HG02623 (cell line): ENCODE data around the gene LIPG.

Experiments
- ATAC-seq: cut with Tn5 transposase; IDR thresholded peaks from one replicate; pipeline ENCODE4 v1.9.1; 2021; ENCODE audit warnings: moderate library complexity; ENCODE audit not compliant: unreplicated experiment

Gene LIPG

DNA sequence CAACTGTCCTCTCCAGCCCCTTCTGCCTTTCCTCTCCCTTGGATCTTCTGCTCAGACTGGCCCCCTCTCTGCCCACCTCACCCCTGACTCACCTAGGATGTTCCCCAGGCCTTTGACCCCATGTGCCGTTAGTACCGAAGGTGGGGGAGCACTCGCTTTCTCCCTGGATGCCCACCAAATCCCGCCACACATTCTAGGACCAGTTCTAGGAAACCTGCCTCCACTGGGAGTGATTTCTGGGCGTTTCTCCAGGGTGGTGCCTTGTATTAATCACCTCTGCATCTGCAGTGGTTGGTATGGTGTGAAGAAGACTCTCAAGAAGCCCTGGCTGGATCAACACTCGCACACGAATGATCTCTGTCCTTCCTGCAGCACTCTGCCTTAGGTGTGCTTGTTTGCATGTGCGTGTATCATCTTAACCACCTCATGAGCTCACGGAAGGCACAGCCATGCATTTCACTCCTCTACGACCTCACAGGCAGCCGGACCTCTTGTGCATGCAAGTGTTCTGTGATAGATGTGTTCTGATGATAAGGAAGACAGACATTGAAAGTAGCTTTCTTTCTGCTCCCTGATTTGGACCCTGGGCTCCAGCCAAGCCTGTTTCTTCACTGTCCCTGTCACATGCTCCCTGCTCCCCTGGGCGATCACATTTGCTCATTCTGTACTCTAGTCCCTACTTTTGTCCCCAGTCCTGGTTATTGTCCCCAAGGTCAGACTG is 69.4 kb downstream of the LIPG start:
- ATAC-seq = no peak

DNA sequence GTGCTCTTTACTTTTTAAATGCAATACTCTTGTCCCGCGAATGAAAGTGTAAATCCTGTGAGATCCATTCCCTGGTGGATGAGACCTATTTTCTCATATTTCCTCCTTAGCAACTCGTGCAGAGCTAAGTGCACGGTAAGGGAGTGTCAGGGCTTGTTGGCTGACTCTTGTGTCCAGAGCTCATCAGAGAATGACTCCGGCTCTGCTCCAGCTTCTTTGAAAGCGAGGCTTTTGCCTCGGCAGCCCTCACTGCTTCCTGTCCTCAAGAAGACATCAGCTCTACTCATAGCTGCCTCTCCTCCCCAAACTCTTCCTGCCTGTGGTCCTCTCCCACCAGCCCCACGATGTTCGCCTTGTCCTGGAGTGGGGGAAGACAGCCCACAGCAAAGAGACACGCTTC is 70.7 kb downstream of the LIPG start:
- no peak for ATAC-seq

DNA sequence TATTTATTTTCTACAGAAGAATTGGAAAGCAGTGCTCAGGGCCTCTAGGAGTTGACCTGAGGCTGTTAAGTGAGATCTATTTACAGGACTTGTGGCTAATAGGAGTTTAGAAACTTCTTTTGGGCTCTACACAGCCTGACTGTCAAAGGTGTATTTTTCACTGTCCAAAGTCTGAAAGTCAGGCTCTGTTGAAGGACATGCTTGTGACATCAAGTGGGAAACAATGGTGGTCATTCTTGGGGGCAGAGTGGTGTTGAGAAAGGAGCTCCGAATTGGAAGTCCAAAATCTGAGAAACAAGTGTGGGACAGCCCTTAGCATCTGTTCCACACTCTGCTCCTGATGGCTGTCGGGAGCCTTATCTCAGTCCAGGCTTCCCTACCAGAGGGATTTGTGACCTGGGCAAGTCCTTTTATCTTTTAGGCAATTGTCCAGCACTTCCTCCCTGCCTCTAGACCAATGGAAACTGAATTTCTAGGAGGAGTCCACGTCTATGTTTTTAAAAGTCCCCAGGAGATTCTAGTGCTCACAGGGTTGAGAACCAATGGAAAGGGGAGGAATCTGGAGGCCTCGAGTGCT is 76.4 kb downstream of the LIPG start:
- no peak for ATAC-seq

DNA sequence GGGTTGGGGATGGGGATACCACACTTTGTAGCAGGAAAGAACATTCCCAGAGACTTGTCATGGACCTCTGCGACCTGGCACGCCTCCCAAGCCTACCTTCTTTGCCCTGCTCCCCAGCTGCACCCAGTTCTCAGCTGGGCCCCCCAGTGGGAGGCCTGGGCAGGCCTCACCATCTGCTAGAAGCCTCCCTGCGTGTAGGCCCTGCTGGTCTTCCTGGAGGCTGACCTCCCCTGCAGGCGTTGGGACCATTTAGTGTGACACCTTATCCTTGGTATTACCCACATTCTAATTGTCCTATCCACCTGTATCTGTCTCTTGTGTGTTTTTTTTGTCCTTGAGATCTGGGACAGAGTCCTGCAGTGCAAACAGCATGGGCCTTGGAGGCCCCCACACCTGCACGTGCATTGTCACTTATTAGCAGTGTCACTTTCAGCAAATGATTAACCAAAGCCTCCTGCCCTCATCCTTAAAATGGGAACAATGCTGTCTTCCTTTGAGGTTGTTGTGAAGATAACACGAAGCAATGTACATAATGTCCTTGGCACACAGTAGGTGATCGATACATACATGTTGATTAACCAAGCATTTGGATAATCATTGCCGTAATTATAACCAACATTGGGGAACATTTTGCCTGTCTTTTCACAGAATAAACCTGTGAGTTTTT is 77.2 kb downstream of the LIPG start:
- no peak for ATAC-seq

DNA sequence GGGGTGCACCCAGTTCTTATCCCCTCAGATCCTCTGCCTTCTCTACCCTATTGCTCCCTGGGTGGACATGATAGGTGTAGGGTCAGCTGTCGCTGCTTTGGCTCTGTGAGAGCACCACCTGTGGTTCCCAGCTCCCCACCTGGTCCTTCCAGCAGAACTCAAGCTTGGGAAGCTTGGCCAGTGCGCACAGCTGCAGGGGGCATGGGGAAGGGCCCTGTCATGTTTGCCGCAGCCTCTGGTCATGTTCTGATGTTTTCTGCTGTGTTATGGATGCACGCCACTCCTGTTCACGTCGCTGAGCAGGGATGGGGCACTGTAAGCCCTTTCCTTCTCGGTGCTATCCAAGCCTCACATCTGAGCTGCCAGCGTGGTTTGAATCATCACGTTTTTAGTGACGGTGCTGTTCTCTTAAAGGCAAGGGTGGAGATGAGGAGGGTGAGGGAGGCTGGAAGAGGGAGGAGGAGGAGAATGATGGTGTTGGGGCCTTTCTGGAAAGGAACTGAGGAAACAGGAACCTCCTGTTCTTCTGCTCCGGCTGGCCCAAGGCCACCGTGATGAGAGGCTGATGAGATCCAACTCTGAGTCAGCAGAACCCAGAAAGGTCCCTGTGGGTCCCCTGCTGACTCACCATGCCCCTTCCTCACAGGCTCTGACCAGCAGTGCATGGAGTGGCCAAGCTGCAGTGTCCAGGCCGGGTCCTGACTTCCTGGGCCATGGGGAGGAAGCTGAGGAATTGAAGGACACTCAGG is 78.0 kb downstream of the LIPG start:
- no peak for ATAC-seq

DNA sequence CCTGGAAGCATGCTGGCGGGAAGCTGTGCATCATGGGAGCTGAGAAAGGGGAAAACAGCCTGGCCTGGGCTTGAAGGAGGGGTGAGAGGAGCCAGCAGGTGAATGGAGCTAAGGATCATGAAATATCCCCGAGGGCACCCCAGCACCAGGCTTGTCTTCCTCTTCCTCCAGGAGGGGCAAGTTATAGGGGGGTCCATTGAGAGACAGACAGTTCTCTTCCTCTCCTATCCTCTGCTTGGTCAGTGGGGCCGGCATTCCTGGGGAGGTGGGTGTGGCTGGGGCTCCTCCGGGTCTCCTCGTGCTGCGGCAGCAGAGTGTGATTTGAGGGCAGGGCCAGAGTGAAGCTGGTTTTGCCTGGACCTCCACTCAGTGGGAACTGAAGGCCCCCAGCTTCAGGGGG is 78.9 kb downstream of the LIPG start:
- no peak for ATAC-seq

DNA sequence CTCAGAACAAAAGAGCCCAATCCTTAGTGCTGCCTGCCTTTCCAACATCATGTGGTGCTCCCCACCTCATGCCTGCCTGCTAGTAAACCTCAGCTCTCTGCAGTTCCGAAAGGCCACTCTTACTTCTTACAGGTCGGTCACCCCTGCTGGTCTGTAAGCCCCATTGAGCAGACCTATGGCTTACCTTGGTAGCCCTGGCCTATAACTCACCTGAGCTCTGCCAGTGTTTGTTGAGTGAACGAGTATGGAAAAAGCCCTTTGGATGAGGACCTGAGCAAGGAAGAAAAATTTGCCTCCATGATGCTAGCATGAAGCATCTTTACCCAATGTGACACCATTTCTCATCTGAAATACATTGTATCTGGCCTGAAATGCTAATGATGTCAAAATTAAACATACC is 83.3 kb downstream of the LIPG start:
- no peak for ATAC-seq

DNA sequence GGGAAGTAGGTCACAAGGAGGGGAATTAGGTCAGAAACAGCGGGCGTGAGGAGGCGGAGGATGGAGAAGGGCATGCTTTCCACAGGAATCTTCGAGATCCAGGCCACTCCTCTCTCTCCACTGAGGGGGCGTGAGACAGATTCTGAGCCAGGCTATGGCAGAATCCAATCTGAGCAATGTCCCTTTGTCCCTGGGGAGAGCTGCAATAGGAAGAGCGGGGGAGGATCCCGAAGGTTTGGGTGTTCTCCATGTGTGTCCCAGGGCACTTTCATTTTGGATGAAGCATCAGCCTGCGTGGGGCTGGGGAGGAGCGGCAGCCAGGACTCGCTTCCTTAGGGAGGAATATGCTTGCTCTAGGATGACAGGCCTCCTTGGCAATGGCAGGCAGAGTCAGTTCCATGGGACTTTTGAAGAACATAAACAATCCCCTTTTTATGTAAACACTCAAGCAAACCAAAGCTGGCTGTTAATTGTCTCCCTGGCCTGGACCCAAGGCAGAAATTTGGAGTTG is 84.0 kb downstream of the LIPG start:
- ATAC-seq = no peak

DNA sequence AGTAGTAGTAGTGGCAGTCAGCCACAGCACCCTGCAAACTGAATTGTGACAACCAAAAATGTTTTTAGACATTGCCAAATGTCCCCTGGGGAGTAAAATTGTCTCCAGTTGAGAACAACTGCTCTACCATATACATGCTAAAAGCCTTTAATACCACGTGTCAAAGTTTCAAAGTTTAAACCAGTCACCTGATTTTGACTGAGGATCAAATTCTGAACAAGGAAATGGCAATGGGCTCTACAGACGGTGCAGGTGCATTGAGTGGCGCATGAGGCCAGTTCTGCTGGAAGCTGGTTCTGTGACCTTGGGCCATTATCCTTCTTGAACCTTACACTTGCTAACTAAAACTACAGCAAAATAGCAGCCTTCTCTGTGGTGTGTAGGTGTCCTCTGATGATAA is 85.0 kb downstream of the LIPG start:
- ATAC-seq = no peak

DNA sequence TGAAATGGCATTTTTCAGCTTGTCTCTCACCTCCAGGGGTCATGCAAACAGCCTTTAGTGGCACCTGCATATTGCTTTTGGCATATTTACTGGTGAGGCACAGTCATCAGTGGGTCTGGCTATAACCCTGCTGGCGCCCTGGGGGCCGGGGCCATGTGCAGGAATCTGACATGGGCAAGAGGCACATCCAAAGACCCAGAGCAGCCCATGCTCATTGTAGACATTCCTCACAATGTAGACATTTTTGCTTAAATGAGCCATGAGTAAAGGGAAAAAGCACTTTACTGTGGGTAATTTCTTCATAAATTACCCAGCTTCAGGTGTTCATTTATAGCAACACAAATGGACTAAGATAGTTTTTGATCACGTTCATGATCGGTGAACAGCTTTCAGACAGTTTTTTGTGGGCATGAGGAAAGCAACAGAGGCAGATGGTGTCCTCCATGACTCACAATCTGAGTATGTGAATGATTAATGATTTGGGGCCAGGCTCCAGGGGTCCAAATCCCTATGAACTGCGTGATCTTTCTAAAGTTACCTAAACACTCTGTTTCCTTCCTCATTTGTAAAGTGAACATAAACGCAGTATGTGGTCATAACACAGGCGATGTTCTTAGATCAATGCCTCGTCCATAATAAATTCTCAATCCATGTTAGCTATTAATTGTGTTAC is 85.8 kb downstream of the LIPG start:
- no peak for ATAC-seq

DNA sequence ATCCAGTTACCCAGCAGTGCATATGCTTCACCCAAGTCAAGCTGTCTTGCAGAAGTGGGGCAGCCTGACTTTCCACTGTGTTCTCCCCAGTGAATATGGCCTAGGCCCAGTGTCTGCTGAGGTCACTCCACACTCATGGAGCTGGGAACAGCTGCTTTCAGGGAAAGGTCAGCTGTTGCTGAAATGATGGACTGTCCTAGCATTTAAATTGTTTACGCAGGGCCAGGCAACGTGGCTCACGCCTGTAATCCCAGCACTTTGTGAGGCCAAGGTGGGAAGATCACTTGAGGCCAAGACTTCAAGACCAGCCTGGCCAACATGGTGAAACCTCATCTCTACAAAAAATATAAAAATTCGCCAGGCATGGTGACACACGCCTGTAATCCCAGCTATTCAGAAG is 86.5 kb downstream of the LIPG start:
- no peak for ATAC-seq
